ENCODE results near the gene PLA2G4D.

- TF ChIP-seq, protein P1, sequence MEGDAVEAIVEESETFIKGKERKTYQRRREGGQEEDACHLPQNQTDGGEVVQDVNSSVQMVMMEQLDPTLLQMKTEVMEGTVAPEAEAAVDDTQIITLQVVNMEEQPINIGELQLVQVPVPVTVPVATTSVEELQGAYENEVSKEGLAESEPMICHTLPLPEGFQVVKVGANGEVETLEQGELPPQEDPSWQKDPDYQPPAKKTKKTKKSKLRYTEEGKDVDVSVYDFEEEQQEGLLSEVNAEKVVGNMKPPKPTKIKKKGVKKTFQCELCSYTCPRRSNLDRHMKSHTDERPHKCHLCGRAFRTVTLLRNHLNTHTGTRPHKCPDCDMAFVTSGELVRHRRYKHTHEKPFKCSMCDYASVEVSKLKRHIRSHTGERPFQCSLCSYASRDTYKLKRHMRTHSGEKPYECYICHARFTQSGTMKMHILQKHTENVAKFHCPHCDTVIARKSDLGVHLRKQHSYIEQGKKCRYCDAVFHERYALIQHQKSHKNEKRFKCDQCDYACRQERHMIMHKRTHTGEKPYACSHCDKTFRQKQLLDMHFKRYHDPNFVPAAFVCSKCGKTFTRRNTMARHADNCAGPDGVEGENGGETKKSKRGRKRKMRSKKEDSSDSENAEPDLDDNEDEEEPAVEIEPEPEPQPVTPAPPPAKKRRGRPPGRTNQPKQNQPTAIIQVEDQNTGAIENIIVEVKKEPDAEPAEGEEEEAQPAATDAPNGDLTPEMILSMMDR (IDR thresholded peaks at IDR 0.05; ENCODE audit: low read depth, low read length, poor library complexity, severe bottlenecking), result peak; percentile 64
- no peak for TF ChIP-seq EZH2phosphoT487 (IDR thresholded peaks at IDR 0.05; ENCODE audit: borderline replicate concordance, low read length)
Measured at GRCh38 chr15:42056934-42057798, 37.2 kb downstream of the PLA2G4D start.
